Tibial nerve (tissue), 3 donors: ENCODE data around the gene N4BP2L1.

ENCODE experiments used
- CTCF ChIP-seq, 5 experiments: fragments of 200-600 bp in 3 of 5; fragments of 450-650 bp in 2 of 5; sonication (generic) in 3 of 5; IDR thresholded peaks; one replicate each; pipeline ENCODE4 v1.5.1; 2016 to 2019; ENCODE audit warnings: antibody characterized with exemption in 5 of 5, mild to moderate bottlenecking in 3 of 5, moderate library complexity in 2 of 5
- POLR2A ChIP-seq, 2 donors: fragments of 450-650 bp; IDR thresholded peaks; one replicate each; pipeline ENCODE4 v1.6.1; 2017; ENCODE audit warnings: antibody characterized with exemption in 2 of 2, mild to moderate bottlenecking in 2 of 2, moderate library complexity in 2 of 2

GRCh38 chr13:32354040-32354439 lies 73.9 kb downstream of the N4BP2L1 start:
- no peak for TF ChIP-seq POLR2A (IDR thresholded peaks at IDR 0.05)
- no peak for TF ChIP-seq CTCF (IDR thresholded peaks at IDR 0.05)
